HG02798 (cell line): ENCODE measurements around the gene PRAMEF26.
"Not testable (repeated sequence)": the region's sequence is repeated elsewhere in the genome, so short reads cannot be mapped to it uniquely, and the experiment has no call there.

Experiments used
- ATAC-seq: cut with Tn5 transposase; IDR thresholded peaks from one replicate; pipeline ENCODE4 v1.9.1; 2021; ENCODE audit warnings: mild to moderate bottlenecking; ENCODE audit not compliant: unreplicated experiment, poor library complexity

Gene PRAMEF26

DNA sequence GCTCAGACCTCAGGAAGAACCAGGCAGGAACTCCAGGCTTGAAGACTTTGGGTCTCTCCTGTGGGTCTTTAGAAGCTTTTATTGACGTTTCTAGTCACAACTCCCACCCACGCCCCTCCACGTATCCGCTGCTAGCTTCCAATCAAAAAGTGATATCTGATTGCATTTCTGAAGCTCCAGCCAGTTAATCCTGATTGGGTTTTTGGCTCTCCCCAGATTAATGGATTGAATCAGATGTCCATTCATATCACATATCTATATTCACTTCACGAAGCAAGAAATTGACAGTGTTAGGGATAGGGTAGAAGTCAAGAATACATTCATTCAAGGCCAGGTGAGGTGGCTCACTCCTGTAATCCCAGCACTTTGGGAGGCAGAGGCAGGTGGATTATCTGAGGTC lies at the start of gene PRAMEF26:
Gene PRAMEF26, minus strand, starts transcription at position 101 of the 400 bp plus-strand sequence. CDS start 2,914 bp downstream, outside the sequence.
- not testable (repeated sequence) for ATAC-seq

DNA sequence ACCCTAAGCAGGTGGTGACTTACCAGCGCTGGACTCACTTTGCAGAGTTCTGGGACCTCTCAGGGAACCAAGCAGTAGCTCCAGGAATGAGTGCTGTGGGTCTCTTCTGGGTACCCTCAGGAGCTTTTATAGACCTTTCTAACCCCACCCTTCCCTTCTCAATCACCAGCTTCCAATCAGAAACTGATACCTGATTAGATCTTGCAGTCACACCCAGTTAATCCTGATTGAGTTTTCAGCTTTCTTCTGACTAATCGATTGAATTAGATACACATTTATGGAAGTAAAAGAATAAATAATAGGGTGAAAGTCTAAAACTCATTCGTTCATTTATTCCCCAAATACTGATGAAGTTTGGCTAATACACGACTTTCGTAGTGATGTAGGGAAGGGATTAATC lies 45.5 kb upstream of the PRAMEF26 start, which contains the start of gene PRAMEF13:
Gene PRAMEF13, minus strand, starts transcription at position 101 of the 400 bp plus-strand sequence. CDS start 1,820 bp downstream, outside the sequence.
- ATAC-seq: not testable (repeated sequence)

DNA sequence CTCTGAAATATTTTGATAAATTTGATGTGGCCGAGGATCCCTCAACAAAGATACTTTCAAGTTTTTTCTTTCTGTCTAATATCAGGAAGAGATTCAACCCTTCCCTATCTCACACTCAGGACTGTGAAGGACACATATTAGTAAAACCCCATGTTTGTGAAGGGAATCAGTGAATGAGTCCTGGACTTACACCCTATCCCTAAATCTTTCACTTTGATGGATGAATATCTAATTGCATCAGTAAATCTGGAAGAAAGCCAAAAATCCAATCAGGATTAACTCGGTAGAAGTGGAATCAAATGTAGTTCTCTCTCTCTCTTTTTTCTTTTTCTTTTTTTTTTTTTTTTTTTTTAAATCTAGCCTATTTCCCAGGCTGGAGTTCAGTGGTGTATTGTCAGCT lies 15.7 kb upstream of the PRAMEF26 start, which contains the start of gene PRAMEF9:
Gene PRAMEF9, plus strand, starts transcription at position 301 of the 400 bp plus-strand sequence. CDS start 3,433 bp downstream, outside the sequence.
- not testable (repeated sequence) for ATAC-seq

DNA sequence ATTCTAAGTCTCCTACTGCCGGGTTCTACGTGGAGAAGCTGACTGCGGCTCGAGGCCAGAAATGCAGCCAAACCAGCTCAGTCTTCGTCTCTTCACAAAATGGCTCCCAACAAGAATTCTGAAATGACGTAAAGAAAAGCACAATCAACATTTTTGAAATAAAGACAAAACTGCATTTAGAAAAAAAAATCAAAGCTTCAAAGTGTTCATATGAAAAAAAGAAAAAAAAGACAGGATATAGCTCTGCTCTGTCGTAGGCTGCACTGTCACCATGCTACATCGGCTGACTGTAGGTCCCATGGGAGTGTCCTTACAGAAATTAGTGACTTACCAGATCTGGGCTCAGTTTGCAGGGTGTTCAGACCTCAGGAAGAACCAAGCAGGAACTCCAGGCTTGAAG lies 9.7 kb upstream of the PRAMEF26 start, which contains the start of gene HNRNPCL4:
Gene HNRNPCL4, minus strand, starts transcription at position 101 of the 400 bp plus-strand sequence. CDS start 164 bp downstream, outside the sequence.
- ATAC-seq: not testable (repeated sequence)

DNA sequence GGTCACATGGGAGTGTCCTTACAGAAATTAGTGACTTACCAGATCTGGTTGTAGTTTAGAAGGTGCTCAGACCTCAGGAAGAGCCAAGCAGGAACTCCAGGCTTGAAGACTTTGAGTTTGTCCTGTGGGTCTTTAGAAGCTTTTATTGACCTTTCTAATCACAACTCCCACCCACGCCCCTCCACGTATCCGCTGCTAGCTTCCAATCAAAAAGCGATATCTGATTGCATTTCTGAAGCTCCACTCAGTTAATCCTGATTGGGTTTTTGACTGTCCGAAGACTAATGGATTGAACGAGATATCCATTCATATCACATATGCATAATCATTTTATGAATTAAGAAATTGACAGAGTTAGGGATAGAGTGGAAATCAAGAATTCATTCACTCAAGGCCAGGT lies 39.1 kb downstream of the PRAMEF26 start, which contains the start of gene HNRNPCL2:
Gene HNRNPCL2, minus strand, starts transcription at position 101 of the 400 bp plus-strand sequence. CDS start 454 bp downstream, outside the sequence.
- ATAC-seq: not testable (repeated sequence)
